CD14-positive monocyte (primary cell): ENCODE measurements around the gene AKAP6. TPM values are rescaled to one million over a fixed set of nuclear protein-coding genes. Genes with fewer than 3 reads are reported as not detected.

Experiments used
- DNase-seq, 3 donors: peaks; one replicate each; pipeline ENCODE4 v3.0.0-alpha.2; 2011 to 2022
- H2AFZ ChIP-seq: 2 replicates; pipeline ENCODE4 v1.6.0; 2012; ENCODE audit warnings: mild to moderate bottlenecking, low read depth, low read length, inconsistent platforms; ENCODE audit not compliant: insufficient read depth, poor library complexity, severe bottlenecking
- H3K27ac ChIP-seq, 2 donors: 1 replicate in 1 of 2; 2 replicates in 1 of 2; pipeline ENCODE4 v1.5.1; 2012 to 2013; ENCODE audit warnings: low read length in 2 of 2, control low read depth in 1 of 2, inconsistent platforms in 1 of 2, low read depth in 1 of 2, mild to moderate bottlenecking in 1 of 2
- H3K27me3 ChIP-seq, 2 donors: one replicate each; pipeline versions ENCODE4 v1.6.0 to v1.6.1; 2011 to 2013; ENCODE audit warnings: low read length in 2 of 2; ENCODE audit not compliant: control insufficient read depth in 2 of 2, insufficient read depth in 2 of 2
- H3K36me3 ChIP-seq, 2 donors: replicated peaks in 1 of 2; 1 replicate in 1 of 2; 2 replicates in 1 of 2; pipeline versions ENCODE4 v1.5.1 to v1.6.1; 2012 to 2013; ENCODE audit warnings: low read length in 2 of 2, control low read depth in 1 of 2, inconsistent platforms in 1 of 2, mild to moderate bottlenecking in 1 of 2; ENCODE audit not compliant: insufficient read depth in 2 of 2, control insufficient read depth in 1 of 2
- H3K4me1 ChIP-seq, 2 donors: 1 replicate in 1 of 2; 2 replicates in 1 of 2; pipeline versions ENCODE4 v1.5.1 to v1.6.1; 2012 to 2013; ENCODE audit warnings: low read length in 2 of 2, control low read depth in 1 of 2, inconsistent platforms in 1 of 2, mild to moderate bottlenecking in 1 of 2, moderate library complexity in 1 of 2; ENCODE audit not compliant: insufficient read depth in 2 of 2, control insufficient read depth in 1 of 2
- H3K4me2 ChIP-seq: replicated peaks from 2 replicates; pipeline ENCODE3; 2012; ENCODE audit warnings: low read length, moderate library complexity, mild to moderate bottlenecking; ENCODE audit not compliant: poor library complexity, severe bottlenecking; ENCODE audit errors: extremely low read depth
- H3K4me3 ChIP-seq, 3 experiments: fragments of 200-600 bp in 1 of 3; sonication (generic) in 1 of 3; replicated peaks in 1 of 3; 1 replicate in 2 of 3; 2 replicates in 1 of 3; pipeline ENCODE4 v1.5.1; 2011 to 2013; ENCODE audit warnings: low read length in 3 of 3, mild to moderate bottlenecking in 3 of 3, control low read depth in 2 of 3, low read depth in 2 of 3, inconsistent platforms in 1 of 3, moderate library complexity in 1 of 3
- H3K79me2 ChIP-seq: 2 replicates; pipeline ENCODE4 v1.6.0; 2012; ENCODE audit warnings: mild to moderate bottlenecking, control low read depth, inconsistent platforms, low read length, moderate library complexity; ENCODE audit not compliant: insufficient read depth
- H3K9ac ChIP-seq: 2 replicates; pipeline ENCODE4 v1.6.0; 2017; ENCODE audit warnings: low read length, mild to moderate bottlenecking; ENCODE audit not compliant: insufficient read depth, poor library complexity, severe bottlenecking
- H3K9me3 ChIP-seq, 2 donors: replicated peaks in 1 of 2; 1 replicate in 1 of 2; 2 replicates in 1 of 2; pipeline versions ENCODE4 v1.5.1 to v1.6.1; 2012 to 2013; ENCODE audit warnings: low read length in 2 of 2, control low read depth in 1 of 2; ENCODE audit not compliant: control insufficient read depth in 1 of 2, insufficient read depth in 1 of 2
- H4K20me1 ChIP-seq: 2 replicates; pipeline ENCODE4 v1.6.0; 2012; ENCODE audit warnings: mild to moderate bottlenecking, low read length, control low read depth, moderate library complexity; ENCODE audit not compliant: insufficient read depth
- H3K27ac Mint-ChIP-seq, 7 donors: one replicate each; pipeline ENCODE4 v1.8.0; 2020; ENCODE audit warnings: mild to moderate bottlenecking in 7 of 7, mixed read lengths in 7 of 7, moderate library complexity in 6 of 7, inconsistent platforms in 2 of 7
- H3K27me3 Mint-ChIP-seq, 3 donors: one replicate each; pipeline ENCODE4 v1.8.0; 2021 to 2022; ENCODE audit warnings: low read depth in 3 of 3, mild to moderate bottlenecking in 3 of 3, mixed read lengths in 3 of 3, moderate library complexity in 3 of 3, inconsistent platforms in 1 of 3
- H3K36me3 Mint-ChIP-seq, 2 donors: one replicate each; pipeline ENCODE4 v1.8.0; 2020; ENCODE audit warnings: mixed read lengths in 2 of 2, inconsistent platforms in 1 of 2, mild to moderate bottlenecking in 1 of 2
- H3K4me1 Mint-ChIP-seq: one replicate; pipeline ENCODE4 v1.8.0; 2020; ENCODE audit warnings: mild to moderate bottlenecking, mixed read lengths
- H3K4me3 Mint-ChIP-seq, 2 donors: one replicate each; pipeline ENCODE4 v1.8.0; 2020; ENCODE audit warnings: mild to moderate bottlenecking in 2 of 2, mixed read lengths in 2 of 2, moderate library complexity in 1 of 2
- H3K9me3 Mint-ChIP-seq, 7 donors: one replicate each; pipeline ENCODE4 v1.8.0; 2020 to 2022; ENCODE audit warnings: mixed read lengths in 7 of 7, mild to moderate bottlenecking in 6 of 7, moderate library complexity in 6 of 7, inconsistent platforms in 2 of 7
- CTCF ChIP-seq: fragments of 200-600 bp; IDR thresholded peaks from one replicate; pipeline ENCODE4 v1.8.0; 2022; ENCODE audit warnings: antibody characterized with exemption, mild to moderate bottlenecking
- WGBS: methylation state at CpG from one replicate; pipeline ENCODE4 v1.1.5; 2013; ENCODE audit warnings: missing lambda C conversion rate; ENCODE audit not compliant: insufficient coverage; 5-methylcytosine and 5-hydroxymethylcytosine counted together
- intact Hi-C, 2 donors: fragments of 100-400 bp; cut with micrococcal nuclease; formaldehyde crosslinking; loops; one replicate each; pipeline versions ENCODE4 v1.15.0 to v1.15.1; 2023
- polyA plus RNA-seq, 3 donors: library from polyadenylated mRNA; depleted of rRNA in 1 of 3; unstranded in 2 of 3; stranded (reverse) in 1 of 3; fragments of 300-500 nt in 2 of 3; fragments of >200 nt in 1 of 3; fragmentation: Illumina TruSeq in 2 of 3; gene quantifications; 1 replicate in 2 of 3; 2 replicates in 1 of 3; pipeline ENCODE4 v1.2.3, GENCODE V29; 2012 to 2021

Gene AKAP6
- polyA plus RNA-seq, 3 donors: not detected

GRCh38 chr14:32438517-32438916, 109.4 kb downstream of the AKAP6 start:
- peaks cover 0 to 7% (median under 1%) of the 10 kb centered on the region in 7 donors for H3K9me3 Mint-ChIP-seq
- H4K20me1 ChIP-seq: no peaks in the 10 kb centered on the region
- H2AFZ ChIP-seq: no peak overlapping the region
- H3K36me3 Mint-ChIP-seq: no peaks in the 10 kb centered on the region
- no peaks in the 10 kb centered on the region for H3K4me1 Mint-ChIP-seq
- no peak overlapping the region for H3K9ac ChIP-seq
- no peak for TF ChIP-seq CTCF
- peaks cover 0 to 2% (median 2%) of the 10 kb centered on the region in 3 donors for H3K27me3 Mint-ChIP-seq
- no peaks in the 10 kb centered on the region for H3K79me2 ChIP-seq
- no peak for DNase-seq
- H3K4me3 ChIP-seq: no peak overlapping the region
- H3K4me3 Mint-ChIP-seq: no peak overlapping the region
- no peak overlapping the region for H3K4me2 ChIP-seq
- no peaks in the 10 kb centered on the region for H3K4me1 ChIP-seq
- H3K27ac ChIP-seq: no peak overlapping the region
- WGBS: 43% methylated on average over 1 of the region's 1 CpG
- H3K27ac Mint-ChIP-seq: no peak overlapping the region
- no peaks in the 10 kb centered on the region for H3K27me3 ChIP-seq
- H3K36me3 ChIP-seq: no peaks in the 10 kb centered on the region
- no peaks in the 10 kb centered on the region for H3K9me3 ChIP-seq
- intact Hi-C loops: no loop called here

GRCh38 chr14:32443890-32444661, 115.0 kb downstream of the AKAP6 start:
- Histone ChIP-seq H3K27me3 (no peaks in the 10 kb centered on the region), H3K9me3 (no peaks in the 10 kb centered on the region), H4K20me1 (no peaks in the 10 kb centered on the region), H3K27ac (no peak overlapping the region), H3K79me2 (no peaks in the 10 kb centered on the region), H3K4me1 (no peaks in the 10 kb centered on the region), H3K4me2 (no peak overlapping the region), H3K4me3 (no peak overlapping the region), H2AFZ (no peak overlapping the region), H3K9ac (no peak overlapping the region), H3K36me3 (no peaks in the 10 kb centered on the region)
- Mint-ChIP-seq H3K27ac (no peak overlapping the region), H3K4me3 (no peak overlapping the region), H3K27me3 (peaks cover 0 to 2% (median 0%) of the 10 kb centered on the region in 3 donors), H3K9me3 (peaks cover 0 to 7% (median 0%) of the 10 kb centered on the region in 7 donors), H3K4me1 (no peaks in the 10 kb centered on the region), H3K36me3 (no peaks in the 10 kb centered on the region)
- intact Hi-C loops: no loop called here
- 88% methylated on average over 1 of the region's 3 CpGs for WGBS
- DNase-seq: no peak
- TF ChIP-seq CTCF: no peak
